ENCODE results near the gene STK35. TPM values are rescaled to one million over a fixed set of nuclear protein-coding genes. Genes with fewer than 3 reads are reported as not detected.

STK35 gene
- total and polyA plus RNA-seq, 2 of the 8 experiments (the other 6 are each of a cell fraction or from before 2014, with no cell fraction given) = 24.9 to 45.0 TPM

GRCh38 chr20:2109425-2110210 lies 8.0 kb downstream of the STK35 start:
- Histone ChIP-seq H2BK20ac (ENCODE audit: low read length) (no peak overlapping the region), H3K27ac (ENCODE audit: low read depth, low read length) (no peak overlapping the region), H2BK5ac (ENCODE audit: low read depth, low read length) (no peak overlapping the region), H4K20me1 (replicated peaks in 1 of 2; ENCODE audit: control insufficient read depth in 1 of 2, insufficient read depth in 2 of 2, low read length in 2 of 2) (peaks cover 10 to 34% of the 10 kb centered on the region in 2 experiments), H3K4ac (replicated peaks; ENCODE audit: insufficient read length, low read depth, low read length) (no peak overlapping the region), H4K91ac (replicated peaks; ENCODE audit: insufficient read length, low read length) (no peak overlapping the region), H3K36me3 (ENCODE audit: control insufficient read depth in 2 of 4, insufficient read depth in 4 of 4, low read length in 3 of 4) (peaks cover 0 to 13% (median 4%) of the 10 kb centered on the region in 4 experiments; a peak in 4 of 8 replicates), H3K9ac (replicated peaks in 1 of 4; ENCODE audit: extremely low read depth in 1 of 4, low read depth in 3 of 4, low read length in 3 of 4) (no peak overlapping the region), H3K4me3 (ENCODE audit: extremely low read depth in 1 of 4, insufficient read depth in 2 of 4, low read depth in 3 of 4, low read length in 4 of 4) (no peak overlapping the region), H3K18ac (ENCODE audit: extremely low read depth, low read length) (no peak overlapping the region), H4K5ac (ENCODE audit: insufficient read length, low read depth, low read length) (no peak overlapping the region), H3K4me1 (replicated peaks in 1 of 4; ENCODE audit: control insufficient read depth in 3 of 4, insufficient read depth in 4 of 4, low read length in 3 of 4) (no peaks in the 10 kb centered on the region; a peak in 1 of 7 replicates), H2BK12ac (ENCODE audit: low read depth, low read length) (no peak overlapping the region), H3K56ac (replicated peaks; ENCODE audit: insufficient read length, low read depth, low read length) (no peak overlapping the region), H2BK15ac (ENCODE audit: low read length) (no peak overlapping the region), H3K14ac (ENCODE audit: insufficient read length) (no peak overlapping the region), H2AFZ (ENCODE audit: low read length) (no peak overlapping the region), H3K79me1 (ENCODE audit: low read depth, low read length) (peaks cover 18% of the 10 kb centered on the region), H3K23ac (ENCODE audit: insufficient read length) (no peak overlapping the region), H3K9me3 (ENCODE audit: insufficient read depth in 2 of 2, low read depth in 1 of 2, low read length in 1 of 2) (no peaks in the 10 kb centered on the region), H2BK120ac (replicated peaks; ENCODE audit: low read depth, low read length) (no peak overlapping the region), H3K23me2 (ENCODE audit: low read depth, low read length) (no peaks in the 10 kb centered on the region), H3K4me2 (ENCODE audit: insufficient read depth in 1 of 2, low read depth in 2 of 2, low read length in 2 of 2) (no peak overlapping the region), H3K79me2 (ENCODE audit: control insufficient read depth in 1 of 2, insufficient read depth in 2 of 2, low read length in 2 of 2) (peaks cover 29 to 98% of the 10 kb centered on the region in 2 experiments), H4K8ac (ENCODE audit: extremely low read depth, insufficient read depth, low read length) (no peak overlapping the region; the same call in 1 of the 2 replicates), H3K27me3 (replicated peaks in 1 of 4; ENCODE audit: control insufficient read depth in 3 of 4, extremely low read depth in 1 of 4, insufficient read depth in 3 of 4, low read length in 3 of 4) (no peaks in the 10 kb centered on the region), H2AK5ac (ENCODE audit: low read depth, low read length) (no peak overlapping the region)
- FAIRE-seq (no peak), DNase-seq (ENCODE audit: low read depth in 1 of 2, low spot score in 2 of 2) (no peak)
- WGBS, 2 experiments (ENCODE audit: extremely low coverage in 1 of 2, insufficient coverage in 1 of 2, insufficient read length in 1 of 2, insufficient replicate concordance in 2 of 2, low coverage in 1 of 2, low lambda C conversion rate in 2 of 2, missing lambda C conversion rate in 1 of 2) = 94% methylated on average over 6 of the region's 6 CpGs; no CpG with 5 or more reads in 1 of the 2 experiments
- ChIA-PET POLR2A (ENCODE audit: partially characterized antibody) (interaction anchor here (1.2 kb wide), 1 partner anchor 9 kb away, joined by 3 read pairs; no protein-coding TSS in a partner anchor), CTCF (ENCODE audit: partially characterized antibody) (interaction anchor here (0.9 to 1.5 kb wide), 6 partner anchors 10 to 144 kb away, joined by 3 to 6 read pairs (median 4); no protein-coding TSS in a partner anchor)
